GM19438 (cell line): ENCODE results near the gene ADCY4.
A peak's percentile ranks its signal among the peaks of the same experiment; 100 is the strongest.

Experiments used
- ATAC-seq: cut with Tn5 transposase; IDR thresholded peaks from one replicate; pipeline ENCODE4 v1.9.1; 2021; ENCODE audit warnings: low read depth; ENCODE audit not compliant: unreplicated experiment

Gene ADCY4

GRCh38 chr14:24280797-24281460, 53.9 kb downstream of the ADCY4 start:
- no peak for ATAC-seq

GRCh38 chr14:24279301-24280186, 55.3 kb downstream of the ADCY4 start:
- ATAC-seq: no peak

- ATAC-seq: no peak
Observed at GRCh38 chr14:24278424-24278823, 56.4 kb downstream of the ADCY4 start.

GRCh38 chr14:24277606-24278321, 57.1 kb downstream of the ADCY4 start:
- ATAC-seq: no peak

- no peak for ATAC-seq
Observed at GRCh38 chr14:24277071-24277470, 57.8 kb downstream of the ADCY4 start.

- peak; percentile 38 for ATAC-seq
Observed at GRCh38 chr14:24274101-24274543, 60.7 kb downstream of the ADCY4 start.

GRCh38 chr14:24273422-24273998, 61.4 kb downstream of the ADCY4 start:
- no peak for ATAC-seq

- ATAC-seq: no peak
Observed at GRCh38 chr14:24272467-24272866, 62.4 kb downstream of the ADCY4 start.

GRCh38 chr14:24271834-24272263, 63.0 kb downstream of the ADCY4 start:
- ATAC-seq: no peak

- ATAC-seq: peak; percentile 81
Observed at GRCh38 chr14:24271134-24271833, 63.6 kb downstream of the ADCY4 start, which contains the start of gene RABGGTA. Gene RABGGTA (minus strand): TSS chr14:24271597. CDS start chr14:24271115, 482 bp downstream.

- ATAC-seq: no peak
Observed at GRCh38 chr14:24270537-24271133, 64.2 kb downstream of the ADCY4 start.

- ATAC-seq: no peak
Observed at GRCh38 chr14:24269910-24270536, 64.8 kb downstream of the ADCY4 start.

GRCh38 chr14:24269368-24269767, 65.5 kb downstream of the ADCY4 start:
- no peak for ATAC-seq
